ENCODE measurements around the gene USP6NL. TPM values are rescaled to one million over a fixed set of nuclear protein-coding genes. Genes with fewer than 3 reads are reported as not detected.

USP6NL gene
- total and polyA plus RNA-seq, 2 of the 13 experiments (the other 11 are each of a cell fraction or from before 2014, with no cell fraction given) = 10.5 to 22.9 TPM

GRCh38 chr10:11600280-11600679 lies 11.2 kb downstream of the USP6NL start (continued):
- TF ChIP-seq ZBTB46 (CRISPR knock-in tag; IDR thresholded peaks at IDR 0.05; ENCODE audit: borderline replicate concordance) = no peak
- TF ChIP-seq HDAC6 (IDR thresholded peaks at IDR 0.05; ENCODE audit: low read depth, low read length) = no peak
- no peak for TF ChIP-seq CTCF (CRISPR knock-in tag; IDR thresholded peaks at IDR 0.05)
- TF ChIP-seq GMEB2 (CRISPR knock-in tag; IDR thresholded peaks at IDR 0.05; ENCODE audit: low read depth) = no peak

GRCh38 chr10:11598712-11599397 lies 12.6 kb downstream of the USP6NL start:
- BruUV-seq (replicated peaks) = no TSS peak
- POLR2A ChIA-PET = no interaction called here
- Histone ChIP-seq H2AFZ (ENCODE audit: low read length) (no peak overlapping the region), H3K27ac (ENCODE audit: extremely low read length, insufficient read depth, low read length) (no peak overlapping the region), H3K4me1 (ENCODE audit: insufficient read depth, low read length) (peaks cover 88% of the 10 kb centered on the region), H4K20me1 (ENCODE audit: insufficient read depth, low read length) (no peaks in the 10 kb centered on the region; the same call in 1 of the 2 replicates), H3K4me2 (ENCODE audit: low read depth, low read length) (no peak overlapping the region), H3K4me3 (replicated peaks in 1 of 3; ENCODE audit: insufficient read depth in 1 of 3, low read depth in 2 of 3, low read length in 3 of 3) (no peak overlapping the region), H3K9me3 (ENCODE audit: low read length) (no peaks in the 10 kb centered on the region), H3K36me3 (replicated peaks in 1 of 2; ENCODE audit: control insufficient read depth in 1 of 2, insufficient read depth in 2 of 2, low read length in 2 of 2) (peaks cover 0 to 6% of the 10 kb centered on the region in 2 experiments; a peak in 2 of 5 replicates), H3K27me3 (ENCODE audit: control insufficient read depth in 1 of 2, insufficient read depth in 2 of 2, low read length in 2 of 2) (no peaks in the 10 kb centered on the region), H3K79me2 (ENCODE audit: insufficient read depth, low read length) (peaks cover 93% of the 10 kb centered on the region), H3K9ac (ENCODE audit: insufficient read depth, low read depth, low read length) (no peak overlapping the region)
- intact Hi-C loops (cut with micrococcal nuclease; ENCODE audit: unreplicated experiment) (no loop called here), in situ Hi-C loops (cut with HindIII; ENCODE audit: extremely low pct_ligation_motif_present, low pct_unique_long_range_greater_than_20kb) (no loop called here)
- CTCF ChIA-PET (ENCODE audit: low intra/inter-chr PET ratio, low total read pairs) = no interaction called here
- TF ChIP-seq ZBTB26 (CRISPR knock-in tag; IDR thresholded peaks at IDR 0.05; ENCODE audit: borderline replicate concordance) (no peak), KDM3A (CRISPR knock-in tag; IDR thresholded peaks at IDR 0.05; ENCODE audit: low read depth) (no peak), HNF4G (IDR thresholded peaks at IDR 0.05; ENCODE audit: borderline replicate concordance, low read depth, low read length) (no peak), HNF4G (CRISPR knock-in tag; IDR thresholded peaks at IDR 0.05; ENCODE audit: borderline replicate concordance, low read depth) (no peak)
- no peak for ATAC-seq
- no peak for FAIRE-seq
- 81% methylated on average over 8 of the region's 8 CpGs for WGBS (ENCODE audit: low lambda C conversion rate)
- DNase-seq (ENCODE audit: low spot score) = no peak

All from HepG2 (cell line).